ENCODE results near the gene GDNF. TPM values are rescaled to one million over a fixed set of nuclear protein-coding genes. Genes with fewer than 3 reads are reported as not detected.

GDNF gene
- total RNA-seq, 4 donors from 2014 or later, result 0.10 to 0.80 (median 0.39) TPM

GRCh38 chr5:37770786-37771185, 69.1 kb downstream of the GDNF start:
- 65 to 70% methylated on average over 1 of the region's 1 CpG for WGBS, 2 donors
- H3K4me3 ChIP-seq (ENCODE audit: low read depth, poor library complexity, severe bottlenecking), result no peak overlapping the region
- no peak for DNase-seq (ENCODE audit: low spot score in 2 of 2)
- intact Hi-C loops (cut with DNase I; ENCODE audit: low total_unique reads), result no loop called here
- TF ChIP-seq, protein P1, sequence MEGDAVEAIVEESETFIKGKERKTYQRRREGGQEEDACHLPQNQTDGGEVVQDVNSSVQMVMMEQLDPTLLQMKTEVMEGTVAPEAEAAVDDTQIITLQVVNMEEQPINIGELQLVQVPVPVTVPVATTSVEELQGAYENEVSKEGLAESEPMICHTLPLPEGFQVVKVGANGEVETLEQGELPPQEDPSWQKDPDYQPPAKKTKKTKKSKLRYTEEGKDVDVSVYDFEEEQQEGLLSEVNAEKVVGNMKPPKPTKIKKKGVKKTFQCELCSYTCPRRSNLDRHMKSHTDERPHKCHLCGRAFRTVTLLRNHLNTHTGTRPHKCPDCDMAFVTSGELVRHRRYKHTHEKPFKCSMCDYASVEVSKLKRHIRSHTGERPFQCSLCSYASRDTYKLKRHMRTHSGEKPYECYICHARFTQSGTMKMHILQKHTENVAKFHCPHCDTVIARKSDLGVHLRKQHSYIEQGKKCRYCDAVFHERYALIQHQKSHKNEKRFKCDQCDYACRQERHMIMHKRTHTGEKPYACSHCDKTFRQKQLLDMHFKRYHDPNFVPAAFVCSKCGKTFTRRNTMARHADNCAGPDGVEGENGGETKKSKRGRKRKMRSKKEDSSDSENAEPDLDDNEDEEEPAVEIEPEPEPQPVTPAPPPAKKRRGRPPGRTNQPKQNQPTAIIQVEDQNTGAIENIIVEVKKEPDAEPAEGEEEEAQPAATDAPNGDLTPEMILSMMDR (IDR thresholded peaks at IDR 0.05), result no peak
- TF ChIP-seq POLR2A (IDR thresholded peaks at IDR 0.05), result no peak

DNA sequence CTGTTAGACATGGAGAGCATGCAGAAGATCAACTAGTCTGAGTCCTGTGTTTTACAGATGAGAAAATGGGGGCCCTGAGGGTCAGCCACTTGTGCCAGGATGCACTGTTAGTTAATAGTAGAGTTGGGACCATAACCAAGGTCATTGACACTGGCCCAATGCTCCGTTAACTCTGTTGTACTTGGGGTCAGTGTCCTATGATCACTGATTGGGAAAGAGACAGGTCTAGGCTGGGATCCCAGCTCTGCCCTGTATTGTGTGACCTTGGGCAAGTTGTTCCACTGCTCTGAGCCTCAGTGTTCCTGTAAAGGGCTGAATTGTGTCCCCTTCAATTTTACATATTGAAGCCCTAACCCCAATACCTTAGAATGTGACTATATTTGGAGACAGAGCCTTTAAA, 70.0 kb downstream of the GDNF start:
- no peak overlapping the region for H3K4me3 ChIP-seq (ENCODE audit: low read depth, poor library complexity, severe bottlenecking)
- intact Hi-C loops (cut with DNase I; ENCODE audit: low total_unique reads), result no loop called here
- WGBS, 2 donors, result 93 to 100% methylated on average over 1 of the region's 1 CpG
- TF ChIP-seq POLR2A (IDR thresholded peaks at IDR 0.05), result no peak
- TF ChIP-seq, protein P1 (IDR thresholded peaks at IDR 0.05), result no peak
- no peak for DNase-seq (ENCODE audit: low spot score in 2 of 2)

DNA sequence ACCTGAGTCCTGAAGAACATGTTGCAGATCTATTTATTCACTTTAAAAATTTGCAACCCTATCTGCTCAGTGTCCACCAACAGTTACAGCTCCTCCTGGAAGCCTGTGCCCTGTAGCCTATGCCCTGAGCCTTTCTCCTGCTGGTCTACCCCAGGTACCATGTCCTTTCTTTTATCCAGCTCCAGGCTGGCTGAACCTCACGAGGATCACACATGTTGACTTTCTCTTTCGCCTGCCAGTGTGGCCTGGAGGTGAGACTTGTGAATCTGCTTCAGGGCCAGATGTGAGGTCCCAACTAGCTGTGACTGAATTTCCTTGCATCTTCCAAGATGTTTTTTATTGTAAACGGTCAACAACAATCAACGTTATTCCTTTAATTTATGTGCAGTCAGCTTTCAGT, 70.7 kb downstream of the GDNF start:
- DNase-seq (ENCODE audit: low spot score in 2 of 2), result no peak
- WGBS, 2 donors, result 73 to 79% methylated on average over 4 of the region's 4 CpGs
- H3K4me3 ChIP-seq (ENCODE audit: low read depth, poor library complexity, severe bottlenecking), result no peak overlapping the region
- TF ChIP-seq POLR2A (IDR thresholded peaks at IDR 0.05), result no peak
- TF ChIP-seq, protein P1 (IDR thresholded peaks at IDR 0.05), result no peak
- intact Hi-C loops (cut with DNase I; ENCODE audit: low total_unique reads), result no loop called here

DNA sequence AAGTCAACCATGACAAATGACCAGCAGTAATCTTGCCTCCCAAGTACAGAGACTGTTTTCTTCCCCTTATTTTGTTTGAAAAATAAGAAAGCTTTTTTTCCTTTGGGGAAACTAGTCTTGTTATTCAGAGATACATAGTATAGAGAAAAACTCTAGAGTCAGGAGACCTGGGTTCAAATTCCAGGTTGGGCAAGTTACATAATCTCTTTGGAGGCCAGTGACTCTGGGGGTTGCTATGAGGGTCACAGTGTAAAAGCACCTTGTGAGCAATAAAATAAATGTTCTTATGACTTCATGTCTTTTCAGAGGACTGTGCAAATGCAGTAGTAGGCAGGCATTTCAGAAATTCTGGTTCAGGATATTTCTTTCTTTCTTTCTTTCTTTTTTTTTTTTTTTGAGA, 71.5 kb downstream of the GDNF start:
- DNase-seq (ENCODE audit: low spot score in 2 of 2), result no peak
- TF ChIP-seq, protein P1 (IDR thresholded peaks at IDR 0.05), result no peak
- TF ChIP-seq POLR2A (IDR thresholded peaks at IDR 0.05), result no peak
- no peak overlapping the region for H3K4me3 ChIP-seq (ENCODE audit: low read depth, poor library complexity, severe bottlenecking)
- intact Hi-C loops (cut with DNase I; ENCODE audit: low total_unique reads), result no loop called here

DNA sequence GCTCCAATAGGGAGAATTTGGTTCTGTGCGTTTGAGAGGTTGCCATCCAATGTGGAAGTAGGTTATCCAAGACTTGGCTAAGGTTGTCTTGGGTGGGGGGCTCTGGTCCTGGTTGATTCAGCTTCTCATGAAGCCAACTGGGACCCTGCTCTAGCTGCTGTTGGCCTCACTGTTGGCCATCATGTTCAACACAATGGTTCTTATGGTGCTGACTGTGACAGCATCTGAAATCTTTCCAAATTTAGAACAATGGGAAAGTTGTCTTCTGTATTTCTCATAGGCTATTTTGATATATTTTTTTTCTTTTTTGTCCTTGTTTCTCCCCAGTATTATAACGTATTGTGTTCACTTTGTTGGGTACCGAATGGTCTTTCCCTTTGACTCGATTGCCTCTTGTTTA, 71.9 kb downstream of the GDNF start:
- H3K4me3 ChIP-seq (ENCODE audit: low read depth, poor library complexity, severe bottlenecking), result no peak overlapping the region
- 81 to 84% methylated on average over 4 of the region's 4 CpGs for WGBS, 2 donors
- DNase-seq (ENCODE audit: low spot score in 2 of 2), result no peak
- intact Hi-C loops (cut with DNase I; ENCODE audit: low total_unique reads), result no loop called here
- TF ChIP-seq, protein P1 (IDR thresholded peaks at IDR 0.05), result no peak
- TF ChIP-seq POLR2A (IDR thresholded peaks at IDR 0.05), result no peak

GRCh38 chr5:37767251-37767650, 72.6 kb downstream of the GDNF start:
- intact Hi-C loops (cut with DNase I; ENCODE audit: low total_unique reads), result no loop called here
- H3K4me3 ChIP-seq (ENCODE audit: low read depth, poor library complexity, severe bottlenecking), result no peak overlapping the region
- WGBS, 2 donors, result 74 to 76% methylated on average over 3 of the region's 3 CpGs
- TF ChIP-seq, protein P1 (IDR thresholded peaks at IDR 0.05), result no peak
- TF ChIP-seq POLR2A (IDR thresholded peaks at IDR 0.05), result no peak
- no peak for DNase-seq (ENCODE audit: low spot score in 2 of 2)

Data from lower leg skin (tissue), 4 donors.